ENCODE data around the gene APEH.

GRCh38 chr3:49700453-49701128 lies 26.4 kb downstream of the APEH start:
- TF ChIP-seq GABPA (IDR thresholded peaks at IDR 0.05 in 1 of 2, conservative IDR thresholded peaks at IDR 0.05 in 1 of 2) (no peak), CTCF (IDR thresholded peaks at IDR 0.05; ENCODE audit: low read depth, low read length, missing input control) (no peak), MAX (IDR thresholded peaks at IDR 0.05) (no peak), TAF1 (conservative IDR thresholded peaks at IDR 0.05) (no peak), HNF4G (IDR thresholded peaks at IDR 0.05) (no peak), ATF3 (IDR thresholded peaks at IDR 0.05) (no peak), RAD21 (IDR thresholded peaks at IDR 0.05) (no peak)

Measured in liver (tissue), 3 donors.